GM12864 (cell line): ENCODE results near the gene ABCG1.

Experiments
- DNase-seq: peaks from one replicate; pipeline ENCODE4 v3.0.0-alpha.2; 2011; ENCODE audit warnings: low read depth
- H3K4me3 ChIP-seq: 2 replicates; pipeline ENCODE4 v1.5.1; 2011; ENCODE audit warnings: mild to moderate bottlenecking, low read depth, low read length, control low read depth
- TF ChIP-seq, protein P1 (sequence below): IDR thresholded peaks from 2 replicates; pipeline ENCODE4 v1.5.1; 2011; ENCODE audit warnings: low read depth, mild to moderate bottlenecking, moderate library complexity, low read length, control low read depth, inconsistent platforms; ENCODE audit errors: missing control alignments

Gene ABCG1

DNA sequence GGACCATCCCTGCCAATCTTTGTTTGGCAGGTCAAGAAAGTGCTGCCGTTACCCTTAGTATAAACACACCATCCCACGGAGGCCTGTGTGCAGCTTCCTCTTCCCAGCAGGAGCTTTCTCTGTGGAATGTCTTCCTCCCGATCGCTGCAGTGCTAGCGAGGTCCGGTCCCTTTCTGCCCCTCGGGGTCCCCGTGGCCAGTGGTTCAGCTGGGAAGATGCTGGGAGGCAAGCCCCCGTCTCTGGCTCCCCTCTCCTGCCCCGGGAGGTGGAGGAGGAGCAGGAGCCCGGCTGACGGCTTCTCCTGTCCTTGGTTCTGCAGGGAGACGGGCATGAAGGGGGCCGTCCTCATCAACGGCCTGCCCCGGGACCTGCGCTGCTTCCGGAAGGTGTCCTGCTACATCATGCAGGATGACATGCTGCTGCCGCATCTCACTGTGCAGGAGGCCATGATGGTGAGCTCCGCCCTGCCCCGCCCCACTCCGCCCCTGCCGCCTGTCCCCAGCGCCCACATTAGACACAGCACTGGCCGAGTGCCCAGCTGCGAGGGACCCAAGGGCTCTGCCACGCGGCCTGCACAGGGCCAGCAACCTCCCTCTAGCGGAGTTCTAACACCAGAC, 54.2 kb downstream of the ABCG1 start:
- DNase-seq: no peak
- TF ChIP-seq, protein P1, sequence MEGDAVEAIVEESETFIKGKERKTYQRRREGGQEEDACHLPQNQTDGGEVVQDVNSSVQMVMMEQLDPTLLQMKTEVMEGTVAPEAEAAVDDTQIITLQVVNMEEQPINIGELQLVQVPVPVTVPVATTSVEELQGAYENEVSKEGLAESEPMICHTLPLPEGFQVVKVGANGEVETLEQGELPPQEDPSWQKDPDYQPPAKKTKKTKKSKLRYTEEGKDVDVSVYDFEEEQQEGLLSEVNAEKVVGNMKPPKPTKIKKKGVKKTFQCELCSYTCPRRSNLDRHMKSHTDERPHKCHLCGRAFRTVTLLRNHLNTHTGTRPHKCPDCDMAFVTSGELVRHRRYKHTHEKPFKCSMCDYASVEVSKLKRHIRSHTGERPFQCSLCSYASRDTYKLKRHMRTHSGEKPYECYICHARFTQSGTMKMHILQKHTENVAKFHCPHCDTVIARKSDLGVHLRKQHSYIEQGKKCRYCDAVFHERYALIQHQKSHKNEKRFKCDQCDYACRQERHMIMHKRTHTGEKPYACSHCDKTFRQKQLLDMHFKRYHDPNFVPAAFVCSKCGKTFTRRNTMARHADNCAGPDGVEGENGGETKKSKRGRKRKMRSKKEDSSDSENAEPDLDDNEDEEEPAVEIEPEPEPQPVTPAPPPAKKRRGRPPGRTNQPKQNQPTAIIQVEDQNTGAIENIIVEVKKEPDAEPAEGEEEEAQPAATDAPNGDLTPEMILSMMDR: no peak
- no peak overlapping the region for H3K4me3 ChIP-seq

DNA sequence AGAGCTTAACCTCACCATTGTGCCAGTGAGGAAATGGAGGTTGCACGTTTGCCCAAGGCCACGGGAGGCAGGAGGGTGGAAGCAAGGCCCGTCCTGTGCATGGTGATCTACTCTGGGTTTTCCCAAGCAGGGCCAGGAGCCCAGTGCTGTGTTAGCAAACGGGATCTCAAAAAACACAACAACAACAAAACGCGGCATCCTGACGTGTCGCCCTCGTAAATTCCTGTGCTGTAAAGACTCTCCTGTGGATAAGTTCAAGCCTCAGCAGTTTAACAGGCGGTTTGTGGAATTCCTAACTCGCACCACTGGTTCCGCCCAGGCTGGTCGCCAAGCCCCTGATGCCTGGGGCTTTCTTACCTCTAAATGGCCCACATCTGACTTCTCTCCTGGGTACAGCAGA, 57.1 kb downstream of the ABCG1 start:
- DNase-seq: no peak
- TF ChIP-seq, protein P1: no peak

DNA sequence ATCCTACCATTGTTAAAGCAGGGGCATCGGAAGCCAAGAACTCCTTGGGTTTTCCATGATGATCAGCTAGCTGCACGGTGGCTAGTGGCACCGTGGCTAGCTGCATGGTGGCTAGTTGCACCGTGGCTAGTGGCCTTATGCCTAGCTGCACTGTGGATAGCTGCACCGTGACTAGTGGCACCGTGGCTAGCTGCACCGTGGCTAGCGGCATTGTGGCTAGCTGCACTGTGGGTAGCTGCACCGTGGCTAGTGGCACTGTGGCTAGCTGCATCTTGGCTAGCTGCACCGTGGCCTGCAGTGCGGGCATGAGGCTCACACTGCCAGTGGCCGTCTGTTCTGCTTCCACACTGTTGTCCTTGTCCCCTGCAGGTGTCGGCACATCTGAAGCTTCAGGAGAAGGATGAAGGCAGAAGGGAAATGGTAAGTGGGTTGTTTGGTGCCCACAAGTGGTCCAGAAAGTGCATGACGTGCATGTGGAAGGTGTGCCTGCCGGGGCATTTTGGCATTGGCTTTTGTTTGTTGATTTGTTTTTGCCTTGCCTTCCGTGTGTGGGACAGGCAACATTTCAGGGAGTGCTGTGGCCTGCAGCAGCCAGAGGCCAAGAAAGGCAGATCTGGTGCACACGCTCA, 57.7 kb downstream of the ABCG1 start:
- TF ChIP-seq, protein P1: no peak
- no peak overlapping the region for H3K4me3 ChIP-seq
- DNase-seq: no peak

More for the DNA sequence above, 57.1 kb downstream of the ABCG1 start:
- H3K4me3 ChIP-seq: no peak overlapping the region

DNA sequence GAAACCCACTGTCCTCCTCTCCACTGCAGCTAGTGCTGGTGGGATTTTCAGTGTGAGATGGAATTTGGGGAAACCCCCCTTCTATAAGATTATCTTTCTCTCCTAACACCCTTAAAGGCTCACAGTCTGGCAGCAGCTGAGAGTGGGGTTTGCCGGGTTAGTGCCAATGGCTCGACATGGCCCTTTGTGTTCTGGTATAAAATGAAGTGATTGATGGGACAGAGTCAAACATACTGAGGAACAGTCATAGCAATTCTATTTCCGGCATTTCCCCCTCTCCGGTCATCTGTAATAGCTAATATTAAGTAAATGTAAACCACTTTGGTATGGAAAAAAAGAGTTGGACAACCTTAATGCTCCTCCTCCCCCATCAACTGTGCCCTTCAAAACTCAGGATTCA, 58.7 kb downstream of the ABCG1 start:
- no peak for DNase-seq
- H3K4me3 ChIP-seq: no peak overlapping the region
- TF ChIP-seq, protein P1: no peak

DNA sequence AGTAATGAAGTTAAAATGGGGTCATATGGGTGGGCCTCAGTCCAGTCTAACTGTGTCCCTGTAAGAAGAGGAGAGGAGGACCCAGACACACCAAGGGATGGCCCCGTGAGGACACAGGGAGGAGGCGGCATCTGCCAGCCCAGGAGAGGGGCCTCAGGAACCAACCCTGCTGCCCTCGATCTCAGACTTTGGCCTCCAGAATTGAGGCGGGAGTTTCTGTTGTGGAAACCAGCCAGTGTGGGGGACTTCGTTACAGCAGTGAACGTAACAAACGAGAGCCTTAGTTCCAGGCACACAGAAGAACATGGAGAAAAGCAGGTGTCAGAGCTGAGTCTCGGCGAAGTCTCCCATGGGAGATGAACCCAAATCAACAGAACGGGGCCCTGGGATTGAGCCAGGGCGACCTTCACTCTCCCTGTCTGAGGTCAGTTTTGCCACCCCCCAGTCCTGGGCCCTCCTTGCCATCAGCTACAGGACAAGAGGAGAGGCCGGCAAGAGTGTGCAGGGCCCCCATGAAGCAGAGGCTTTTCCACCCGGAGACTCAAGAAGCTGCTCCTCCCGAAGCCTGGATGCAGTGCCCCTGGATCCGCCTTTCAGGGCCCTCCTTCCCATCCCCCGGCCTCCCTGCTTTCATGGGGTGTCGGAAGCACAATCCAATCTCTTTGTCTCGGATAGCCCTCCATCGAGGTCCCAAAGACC, 59.7 kb downstream of the ABCG1 start:
- TF ChIP-seq, protein P1: no peak
- no peak overlapping the region for H3K4me3 ChIP-seq
- DNase-seq: no peak

DNA sequence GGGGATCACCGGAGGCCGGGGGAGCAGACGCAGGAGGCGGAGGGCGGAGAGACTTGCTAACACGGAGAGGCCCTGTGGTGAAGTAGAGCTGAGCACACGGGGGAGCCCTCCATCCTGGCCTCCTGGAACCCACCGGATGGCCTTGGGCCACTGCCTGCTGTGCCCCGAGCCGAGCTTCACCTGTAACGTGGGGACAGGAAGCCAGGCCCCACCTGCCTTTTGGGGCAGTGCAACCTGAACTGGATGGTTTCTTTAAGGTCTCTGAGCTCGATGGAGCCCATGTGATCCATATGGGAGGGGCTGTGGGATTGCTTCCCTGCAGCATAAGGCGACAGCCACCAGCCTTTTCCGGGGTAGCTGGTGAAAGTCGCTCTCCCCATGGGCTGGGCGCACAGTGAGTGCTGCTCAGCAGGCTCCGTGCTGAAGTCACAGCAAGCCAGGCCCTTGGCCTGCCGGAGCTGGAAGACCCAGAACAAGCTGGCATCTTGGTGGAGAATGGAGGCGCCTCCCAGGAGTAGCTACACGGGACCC, 60.5 kb downstream of the ABCG1 start:
- H3K4me3 ChIP-seq: no peak overlapping the region
- TF ChIP-seq, protein P1: no peak
- no peak for DNase-seq

DNA sequence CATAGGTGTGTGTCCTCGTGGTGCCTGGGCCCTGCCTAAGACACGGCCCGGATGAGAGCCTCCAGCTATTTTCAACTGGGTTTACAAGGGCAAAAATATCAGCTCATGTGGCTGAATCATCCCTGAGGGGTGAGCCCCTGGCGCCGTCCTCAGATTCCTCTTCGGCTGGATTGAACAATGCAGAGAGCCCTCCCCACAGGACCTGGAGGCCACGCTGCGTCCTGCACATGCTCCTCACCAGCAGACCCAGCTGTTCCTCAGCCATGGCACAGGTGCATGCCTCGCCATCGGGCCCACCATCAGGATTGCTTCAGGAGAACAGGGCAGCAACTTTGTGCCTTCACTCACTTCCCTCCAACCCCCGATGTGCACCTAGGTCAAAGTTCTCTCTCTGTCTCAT, 60.9 kb downstream of the ABCG1 start:
- no peak overlapping the region for H3K4me3 ChIP-seq
- TF ChIP-seq, protein P1: no peak
- DNase-seq: no peak
